ENCODE data around the gene C2orf68.
"Not testable (repeated sequence)": the region's sequence is repeated elsewhere in the genome, so short reads cannot be mapped to it uniquely, and the experiment has no call there.

Gene C2orf68

DNA sequence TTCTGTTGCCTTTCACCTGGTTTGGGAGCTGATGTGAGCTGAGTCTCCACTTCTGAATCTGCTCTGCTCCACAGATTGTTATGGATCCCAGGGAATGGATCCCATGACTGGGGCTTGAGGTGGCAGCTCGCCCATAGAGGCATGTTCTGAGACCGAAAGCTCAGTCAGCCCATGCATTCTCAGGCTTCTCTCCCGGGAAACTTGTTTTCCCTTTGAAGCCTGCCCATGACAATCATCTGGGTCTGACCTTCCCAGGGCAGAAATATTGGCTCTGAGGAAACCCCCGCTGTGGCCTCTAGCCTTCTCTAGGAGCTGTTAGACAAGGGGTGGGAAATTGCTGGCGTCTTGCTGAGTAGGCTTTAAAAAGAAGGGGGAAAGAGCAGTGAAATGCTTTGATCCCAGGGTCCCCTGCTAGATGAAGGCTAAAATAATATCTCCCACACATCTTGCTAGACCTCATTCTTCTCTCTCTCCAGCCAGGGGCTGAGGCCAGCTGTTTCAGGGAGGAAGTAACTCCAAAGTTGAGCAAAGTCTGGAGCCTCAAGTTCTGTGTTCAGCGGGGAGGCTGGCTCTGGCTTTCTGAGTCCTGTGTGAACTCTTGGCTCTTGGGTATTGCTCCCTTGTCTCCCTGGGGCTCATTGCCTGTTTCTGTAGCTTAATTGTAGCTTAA, 32.5 kb downstream of the C2orf68 start:
- DNase-seq: peak; percentile 84 to 87

DNA sequence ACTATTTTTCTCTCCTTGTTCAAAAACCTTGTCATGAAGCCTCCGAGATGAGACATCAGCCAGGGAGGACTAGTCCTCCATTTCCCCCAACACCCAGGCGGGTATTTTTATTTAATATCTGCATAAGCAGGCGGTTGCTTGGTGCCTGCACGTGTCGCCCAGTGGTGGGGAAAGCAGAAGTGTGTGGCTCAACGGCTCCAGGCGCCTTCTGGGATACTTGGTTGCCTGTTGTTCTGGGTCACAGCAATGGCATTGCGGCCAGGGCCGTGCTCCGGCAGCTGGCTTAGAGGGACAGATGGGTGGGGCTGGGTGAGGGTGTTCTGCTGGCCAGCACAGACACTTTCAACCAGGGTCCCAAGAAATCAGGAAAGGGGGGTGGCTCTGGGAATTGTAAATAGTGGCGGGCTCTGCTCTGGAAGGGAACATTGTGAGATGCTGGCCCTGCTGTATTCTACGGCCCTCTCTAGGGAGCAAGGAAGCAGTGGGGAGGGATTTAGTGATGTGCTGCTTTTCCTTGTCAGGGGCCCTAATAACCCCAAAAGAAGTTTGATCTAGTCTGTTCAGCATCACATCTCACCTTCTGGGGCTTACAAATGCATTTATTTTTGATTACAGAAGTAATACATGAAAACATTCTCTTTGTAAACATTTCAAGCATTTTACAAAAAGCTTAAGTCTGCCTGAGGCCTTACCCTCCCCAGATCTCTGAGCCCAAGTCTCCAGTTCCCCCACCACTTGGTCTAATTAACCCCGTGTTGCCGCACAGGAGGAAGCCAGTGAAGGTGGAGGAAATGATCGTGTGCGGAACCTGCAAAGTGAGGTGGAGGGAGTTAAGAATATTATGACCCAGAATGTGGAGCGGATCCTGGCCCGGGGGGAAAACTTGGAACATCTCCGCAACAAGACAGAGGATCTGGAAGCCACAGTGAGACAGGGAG, 33.4 kb downstream of the C2orf68 start:
- DNase-seq: peak; percentile 82 to 87

DNA sequence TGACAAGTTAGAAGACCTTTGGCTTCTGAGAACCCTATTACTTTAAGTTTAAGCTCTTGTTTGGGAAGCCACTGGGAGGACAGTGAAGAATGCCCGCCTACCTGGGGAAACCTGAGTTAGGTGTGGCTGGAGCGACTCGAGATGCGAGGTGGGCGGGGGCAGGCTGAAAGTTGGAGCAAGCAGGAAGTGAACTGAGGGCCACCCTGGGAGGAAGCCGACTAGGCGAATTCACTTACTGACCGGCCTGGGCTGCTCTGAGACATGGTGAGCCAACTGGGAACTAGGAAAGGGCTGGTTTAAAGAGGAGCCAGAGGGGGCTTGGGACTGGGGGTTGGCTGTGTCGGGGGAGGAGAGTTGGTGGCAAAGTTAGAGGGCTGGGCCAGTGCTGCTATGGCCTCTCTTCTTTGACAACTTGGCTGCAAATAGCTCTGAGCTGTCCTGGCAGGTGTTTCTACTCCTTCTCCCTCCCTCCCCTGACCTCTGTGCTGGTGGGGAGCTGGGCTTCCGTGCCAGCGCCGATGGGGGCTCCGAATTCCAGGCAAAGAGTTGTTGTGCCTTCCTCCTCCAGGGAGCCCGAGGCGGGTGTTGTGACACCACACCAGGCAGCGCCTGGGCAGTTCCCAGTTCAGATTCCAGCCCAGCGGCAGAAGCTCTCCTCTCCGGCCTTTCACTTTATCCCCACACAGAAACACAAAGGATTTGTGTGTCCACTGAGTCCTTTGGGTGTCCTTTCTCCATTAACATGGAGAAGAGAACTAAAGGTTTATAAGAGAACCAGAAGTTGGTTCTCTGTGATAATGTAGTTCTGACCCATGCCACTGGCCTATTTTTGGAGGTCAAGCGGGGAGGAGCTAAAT, 34.3 kb downstream of the C2orf68 start, which contains the start of gene VAMP8:
Gene VAMP8, plus strand, starts transcription at position 201 of the 857 bp plus-strand sequence. Its CDS starts 61 bp downstream, at position 262.
- peak; percentile 61 to 67 for DNase-seq

DNA sequence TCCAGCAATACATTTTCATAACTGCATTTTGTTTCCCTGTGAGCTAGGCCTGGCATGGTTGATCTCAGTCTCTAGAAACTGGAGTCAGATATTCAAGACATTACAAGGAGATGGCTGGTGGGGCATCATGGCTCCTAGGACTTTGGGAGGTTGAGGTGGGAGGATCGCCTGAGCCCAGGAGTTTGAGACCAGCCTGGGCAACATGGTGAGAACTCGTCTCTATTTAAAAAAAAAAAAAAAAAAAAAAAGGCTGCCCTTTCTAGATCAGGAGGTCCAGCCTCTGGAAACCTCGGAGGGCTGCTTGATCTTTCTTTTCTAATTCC, 34.8 kb downstream of the C2orf68 start:
- no peak for DNase-seq

DNA sequence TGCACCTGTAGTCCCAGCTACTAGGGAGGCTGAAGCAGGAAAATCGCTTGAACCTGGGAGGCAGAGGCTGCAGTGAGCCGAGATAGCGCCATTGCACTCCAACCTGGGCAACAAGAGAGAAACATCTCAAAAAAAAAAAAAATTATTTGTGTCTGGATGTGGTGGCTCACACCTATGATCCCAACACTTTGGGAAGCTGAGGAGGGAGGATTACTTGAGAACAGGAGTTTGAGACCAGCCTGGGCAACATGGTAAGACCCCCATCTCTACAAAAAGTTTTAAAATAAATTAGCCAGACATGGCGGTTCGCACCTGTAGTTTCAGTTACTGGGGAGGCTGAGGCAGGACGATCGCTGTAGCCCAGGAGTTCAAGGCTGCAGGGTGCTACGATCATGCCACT, 36.1 kb downstream of the C2orf68 start:
- no peak for DNase-seq

DNA sequence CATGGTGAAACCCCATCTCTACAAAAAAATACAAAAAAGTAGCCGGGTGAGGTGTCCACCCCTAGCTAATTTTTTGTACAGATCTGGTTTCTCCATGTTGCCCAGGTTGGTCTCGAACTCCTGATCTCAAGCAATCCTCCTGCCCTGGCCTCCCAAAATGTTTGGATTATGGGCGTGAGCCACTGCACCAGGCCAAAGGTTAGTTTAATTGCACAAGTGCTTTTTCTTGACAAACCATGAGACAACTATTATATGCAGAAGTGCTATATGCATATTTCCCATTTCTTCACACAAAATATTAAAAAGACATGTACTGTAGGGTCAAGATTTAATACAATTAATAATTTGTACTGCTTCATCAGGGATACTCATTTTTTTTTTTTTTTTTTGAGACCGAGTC, 45.6 kb downstream of the C2orf68 start:
- DNase-seq: no peak

DNA sequence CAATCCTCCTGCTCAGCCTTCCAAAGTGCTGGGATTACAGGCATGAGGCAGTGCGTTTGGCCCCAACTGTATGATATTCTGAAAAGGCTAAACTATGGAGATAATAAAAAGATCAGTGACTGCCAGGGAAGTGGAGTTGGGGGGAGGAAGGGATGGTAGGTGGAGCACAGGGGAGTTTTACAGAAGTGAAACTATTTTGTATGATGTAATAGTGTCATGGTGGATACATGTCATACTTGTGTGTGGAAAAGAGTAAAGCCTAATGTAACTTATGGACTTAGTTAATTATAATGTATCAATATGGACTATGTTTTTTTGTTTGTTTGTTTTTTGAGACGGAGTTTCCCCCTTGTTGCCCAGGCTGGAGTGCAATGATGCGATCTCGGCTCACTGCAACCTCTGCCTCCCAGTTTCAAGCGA, 47.7 kb downstream of the C2orf68 start:
- peak in 1 of 2 experiments; percentile 15 for DNase-seq

DNA sequence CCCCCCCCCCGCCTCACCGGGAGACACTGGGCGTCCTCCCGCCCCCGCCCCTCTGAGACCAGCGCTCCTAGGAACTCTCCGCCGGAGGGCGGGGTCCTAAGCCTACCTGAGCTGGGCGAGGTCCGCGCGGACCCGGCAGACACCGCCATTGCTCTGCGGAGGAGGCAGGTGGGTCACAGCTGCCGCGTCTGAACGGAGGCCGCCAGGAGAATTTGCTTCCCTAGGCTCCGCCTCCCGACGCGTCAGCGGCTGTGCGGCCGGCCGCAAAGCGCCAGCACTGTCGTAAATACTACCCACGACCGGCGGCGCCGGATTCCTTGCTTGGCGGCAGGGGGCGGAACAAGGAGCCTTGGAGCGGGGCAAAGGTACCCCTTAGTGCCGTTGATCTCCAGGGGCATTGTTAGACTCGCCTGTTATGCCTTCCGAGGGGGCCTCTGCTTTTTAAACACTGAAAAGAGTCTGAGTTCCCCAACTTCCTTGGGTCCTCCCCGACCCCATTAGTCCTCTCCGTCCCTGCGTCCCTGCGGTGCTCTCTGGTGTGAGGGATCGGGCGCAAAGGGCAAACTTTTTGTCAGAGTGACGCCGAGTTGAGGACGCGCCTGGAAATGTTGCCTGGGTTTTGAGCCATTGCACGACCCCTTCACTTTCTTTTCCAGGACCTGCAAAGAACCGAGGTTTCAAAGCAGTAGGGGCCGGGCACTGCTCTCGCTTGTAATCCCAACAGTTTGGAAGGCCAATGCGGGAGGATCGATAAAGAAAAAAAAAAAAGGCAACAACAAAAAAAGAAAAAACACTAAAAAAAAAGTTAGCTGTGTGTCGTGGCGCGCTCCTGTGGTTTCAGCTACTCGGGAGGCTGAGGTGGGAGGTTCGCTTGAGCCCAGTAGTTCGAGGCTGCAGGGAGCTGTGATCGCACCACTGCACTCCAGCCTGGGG, 50.3 kb downstream of the C2orf68 start, which contains the start of gene GGCX:
Gene GGCX, minus strand, starts transcription at position 214 of the 933 bp plus-strand sequence. Its CDS starts 65 bp downstream, at position 149.
- DNase-seq: peak; percentile 92 to 93

DNA sequence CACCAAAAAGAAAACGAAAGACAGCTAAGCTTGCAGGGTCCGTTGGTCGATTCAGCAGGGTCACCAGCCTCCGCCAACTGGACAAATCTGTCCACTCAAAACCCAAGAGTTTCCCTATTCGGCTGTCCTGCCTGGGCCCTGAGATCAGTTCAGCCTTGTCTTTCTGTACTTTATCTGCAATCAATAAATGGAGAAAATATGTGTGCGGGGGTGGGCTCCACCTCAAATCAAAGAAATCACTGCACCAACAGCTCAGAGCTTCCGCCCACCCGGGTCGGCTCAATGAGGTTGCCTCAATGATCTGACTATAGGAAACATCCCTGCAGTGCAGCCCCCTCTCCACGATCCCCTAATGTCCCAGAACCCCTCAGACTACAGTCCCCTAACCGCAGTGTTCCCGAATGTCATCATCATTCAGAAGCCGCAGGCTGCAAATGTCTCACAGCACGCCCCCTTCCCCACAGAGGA, 51.0 kb downstream of the C2orf68 start:
- no peak for DNase-seq

DNA sequence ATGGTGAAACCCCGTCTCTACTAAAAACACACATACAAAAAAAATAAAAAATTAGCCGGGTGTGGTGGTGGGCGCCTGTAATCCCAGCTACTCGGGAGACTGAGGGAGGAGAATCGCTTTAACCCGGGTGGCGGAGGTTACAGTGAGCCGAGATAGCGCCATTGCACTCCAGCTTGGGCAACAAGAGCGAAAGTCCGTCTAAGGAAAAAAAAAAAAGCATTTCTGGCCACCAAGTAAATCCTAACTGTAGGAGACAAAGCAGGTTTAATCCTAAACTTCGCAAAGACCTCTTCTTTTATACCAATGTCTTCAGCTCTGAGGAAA, 51.5 kb downstream of the C2orf68 start:
- not testable (repeated sequence) for DNase-seq

DNA sequence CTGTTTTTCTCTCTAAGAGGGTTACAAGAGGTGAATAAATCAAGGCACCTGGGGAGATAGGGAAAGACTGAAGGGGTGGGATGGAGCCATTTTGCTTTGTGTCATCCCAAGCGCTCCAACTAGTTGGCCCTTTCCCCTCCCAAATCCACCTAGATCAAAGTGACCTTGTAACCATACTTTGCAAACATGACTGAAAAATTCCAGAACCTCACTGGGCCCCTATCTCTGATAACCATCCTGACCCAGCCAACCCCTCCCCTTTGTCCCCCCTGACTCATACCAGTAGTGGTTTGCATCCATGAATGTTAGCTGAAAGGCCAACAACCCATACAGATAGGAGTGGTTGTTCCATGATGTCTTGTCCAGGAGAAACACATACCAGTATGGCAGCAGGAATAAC, 53.7 kb downstream of the C2orf68 start:
- no peak for DNase-seq

DNA sequence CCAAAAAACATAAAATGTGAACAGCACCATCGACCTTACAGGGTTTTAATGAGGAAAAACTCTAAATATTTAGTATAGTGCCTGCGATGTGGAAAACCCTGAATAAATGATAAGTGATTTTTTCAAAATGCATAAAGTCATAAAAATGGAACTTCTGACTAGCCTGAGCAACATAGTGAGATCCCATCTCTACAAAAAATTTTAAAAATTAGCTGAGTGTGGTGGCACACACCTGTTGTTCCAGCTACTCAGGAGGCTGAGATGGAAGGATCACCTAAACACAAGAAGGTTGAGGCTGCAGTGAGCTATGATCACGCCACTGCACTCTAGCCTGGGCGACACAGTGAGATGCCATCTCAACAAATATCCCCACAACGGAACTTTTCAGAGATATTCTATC, 54.7 kb downstream of the C2orf68 start:
- no peak for DNase-seq

All from Kasumi-1 (cell line).